GM12874 (cell line): Measurements from ENCODE around the gene CUTC.

Experiments
- CTCF ChIP-seq: IDR thresholded peaks from 2 replicates; pipeline ENCODE4 v1.5.1; 2011; ENCODE audit warnings: low read depth, mild to moderate bottlenecking, control low read depth, low read length, moderate library complexity; ENCODE audit not compliant: insufficient read depth

Gene CUTC

GRCh38 chr10:99731306-99732032 is 565 bp upstream of the CUTC start:
- TF ChIP-seq CTCF, result peak; percentile 4; the same call in 1 of the 2 replicates

- no peak for TF ChIP-seq CTCF
These were observed 1.3 kb downstream of the CUTC start for GRCh38 chr10:99733366-99733765.

- no peak for TF ChIP-seq CTCF
These were observed 8.2 kb downstream of the CUTC start for GRCh38 chr10:99740260-99740659.

- TF ChIP-seq CTCF, result no peak
These were observed 9.0 kb downstream of the CUTC start for GRCh38 chr10:99740933-99741559.

GRCh38 chr10:99742254-99742653 is 10.2 kb downstream of the CUTC start:
- no peak for TF ChIP-seq CTCF

GRCh38 chr10:99742701-99743100 is 10.7 kb downstream of the CUTC start:
- no peak for TF ChIP-seq CTCF

GRCh38 chr10:99743841-99744240 is 11.8 kb downstream of the CUTC start:
- TF ChIP-seq CTCF, result no peak
